Measurements from ENCODE around the gene PRKN.

PRKN gene

DNA sequence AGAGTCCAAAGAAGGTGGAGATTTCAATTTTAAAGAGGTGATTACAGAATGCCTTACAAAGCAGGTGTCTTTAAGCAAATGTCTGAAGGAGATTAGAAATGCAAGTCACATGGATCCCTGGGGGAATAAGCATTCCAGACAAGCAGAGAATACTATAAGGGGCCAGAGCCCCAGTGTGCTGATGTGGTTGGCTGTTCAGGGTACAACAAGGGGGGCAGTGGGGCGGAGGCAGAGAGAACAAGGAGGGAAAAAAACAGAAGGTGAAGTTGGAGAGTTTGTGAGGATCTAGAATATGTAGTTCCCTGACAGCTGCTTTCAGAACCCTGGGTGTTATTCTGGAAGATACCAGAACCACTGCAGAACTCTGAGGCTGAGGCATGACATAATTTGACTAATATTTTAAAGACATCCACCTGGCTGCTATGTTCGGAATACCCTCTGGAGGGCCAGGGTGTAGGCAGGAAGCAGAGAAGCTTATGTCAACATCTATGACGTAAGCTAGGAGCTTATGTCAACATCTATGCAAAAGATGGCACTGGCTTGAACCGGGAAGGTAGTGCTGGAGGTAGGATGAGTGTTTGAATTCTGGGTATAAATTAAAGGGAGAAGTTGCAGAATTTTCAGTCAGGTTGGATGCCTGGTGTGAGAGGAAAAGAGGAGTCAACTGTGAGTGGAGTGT is 1177.5 kb downstream of the PRKN start:
- DNase-seq: peak; percentile 15

DNA sequence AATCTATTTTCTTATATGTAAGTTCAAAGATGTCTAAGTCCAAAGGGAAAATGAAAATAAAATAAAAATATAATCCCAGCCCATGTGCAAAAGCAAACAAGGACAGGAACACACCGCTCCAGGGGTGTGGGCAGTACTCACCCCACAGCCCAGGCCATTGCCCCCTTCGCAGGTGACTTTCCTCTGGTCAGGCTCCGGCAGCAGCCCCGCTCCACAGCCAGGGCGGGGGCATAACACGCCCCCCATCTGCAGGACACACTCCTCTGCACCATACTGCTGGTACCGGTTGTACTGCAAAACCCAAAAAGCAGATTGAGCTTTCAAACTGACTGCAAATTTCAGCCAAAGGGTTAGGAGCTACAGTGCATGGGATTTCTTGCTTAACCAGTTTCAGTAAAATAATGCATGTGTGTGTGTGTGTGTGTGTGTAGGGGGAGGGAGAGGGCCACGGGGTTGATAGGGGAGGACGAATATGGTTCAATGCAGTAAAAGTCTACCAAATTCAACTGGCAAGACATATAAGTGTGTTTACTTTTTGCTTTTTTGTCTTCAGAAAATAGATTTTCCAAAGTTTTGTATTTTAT is 1178.8 kb downstream of the PRKN start:
- no peak for DNase-seq

DNA sequence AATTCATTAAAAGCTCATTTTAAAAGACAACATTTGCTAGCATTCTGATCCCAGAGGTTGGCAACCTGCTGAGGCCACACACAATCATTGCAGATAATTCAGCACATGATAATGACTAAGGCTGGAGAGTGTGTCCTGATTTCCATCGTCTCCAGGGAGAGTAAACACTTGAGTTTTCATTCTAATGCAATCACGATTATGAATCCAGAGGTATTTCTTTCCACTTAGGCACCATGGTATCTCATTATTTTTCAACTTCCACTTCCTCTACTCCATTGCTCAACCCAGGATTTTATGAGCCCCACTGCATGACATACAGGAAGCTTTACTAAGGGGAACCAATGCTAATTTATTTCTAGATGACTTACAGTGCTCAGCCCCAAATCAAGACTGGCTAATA is 1179.9 kb downstream of the PRKN start:
- DNase-seq: no peak

DNA sequence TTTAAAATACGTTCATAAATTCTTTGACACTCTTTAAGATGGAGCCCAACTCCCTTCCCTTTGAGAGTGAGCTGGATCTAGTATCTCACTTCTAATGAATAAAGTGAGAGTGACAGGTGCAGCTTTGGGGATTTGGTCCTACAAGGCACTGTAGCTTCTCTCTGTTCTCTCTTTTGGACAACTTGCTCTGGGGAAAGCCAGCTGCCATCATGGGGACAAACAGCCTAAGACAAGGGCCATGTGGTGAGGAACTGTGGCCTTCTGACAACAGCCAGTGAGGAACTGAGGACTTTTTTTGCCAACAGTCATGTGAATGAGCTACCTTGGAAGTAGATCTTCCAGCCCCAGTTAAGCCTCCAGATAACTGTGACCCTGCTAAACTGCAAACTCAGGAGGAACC is 1180.9 kb downstream of the PRKN start:
- no peak for DNase-seq

DNA sequence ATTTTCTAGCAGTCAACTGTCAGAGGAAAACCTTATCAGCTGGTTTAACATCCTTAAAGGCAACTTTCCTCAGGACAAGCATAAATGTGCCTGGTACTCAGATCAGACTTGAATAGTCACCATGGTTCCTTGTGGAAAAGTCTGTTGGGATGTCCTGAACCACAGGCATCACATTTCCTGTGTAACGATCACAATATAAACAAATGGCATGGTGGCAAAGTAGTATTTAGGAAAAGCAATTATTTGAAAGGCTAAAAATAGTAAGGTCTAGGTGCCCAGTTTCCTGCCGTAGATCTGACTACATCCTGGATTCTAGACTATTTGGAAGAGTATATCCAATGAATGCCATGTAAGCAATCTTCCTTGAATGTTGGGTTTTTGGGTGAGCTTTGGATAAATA is 1181.8 kb downstream of the PRKN start:
- no peak for DNase-seq

DNA sequence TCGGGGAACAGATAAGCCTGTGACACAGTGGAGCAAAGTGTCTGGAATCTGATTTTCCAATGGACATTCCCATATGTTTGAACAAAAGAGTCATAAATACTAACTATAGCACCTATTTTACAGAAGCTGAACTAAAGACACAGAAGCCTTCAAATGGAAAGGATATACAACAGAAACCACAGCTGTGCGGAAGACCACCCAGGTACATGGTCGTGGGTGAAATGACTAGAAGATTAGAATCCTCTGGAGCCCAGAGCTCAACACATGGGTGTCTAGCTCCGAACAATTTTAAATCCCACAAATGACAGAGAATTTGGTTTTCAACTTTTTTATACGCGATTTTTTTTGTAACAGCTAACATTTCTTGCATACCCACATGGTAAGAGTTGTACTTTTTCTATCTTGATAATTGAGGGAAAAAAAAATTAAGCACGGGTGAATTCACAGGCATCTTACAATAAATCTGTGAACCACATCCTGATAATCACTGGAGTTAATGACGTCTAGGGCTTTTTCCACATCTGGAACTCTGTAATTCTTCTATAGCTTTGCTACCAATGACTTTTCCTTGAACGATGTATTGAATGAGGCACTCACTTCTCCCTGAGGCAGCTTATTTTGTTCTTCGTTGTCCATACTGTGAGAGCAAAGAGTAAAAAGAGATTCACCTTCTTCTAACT is 1182.6 kb downstream of the PRKN start:
- no peak for DNase-seq

DNA sequence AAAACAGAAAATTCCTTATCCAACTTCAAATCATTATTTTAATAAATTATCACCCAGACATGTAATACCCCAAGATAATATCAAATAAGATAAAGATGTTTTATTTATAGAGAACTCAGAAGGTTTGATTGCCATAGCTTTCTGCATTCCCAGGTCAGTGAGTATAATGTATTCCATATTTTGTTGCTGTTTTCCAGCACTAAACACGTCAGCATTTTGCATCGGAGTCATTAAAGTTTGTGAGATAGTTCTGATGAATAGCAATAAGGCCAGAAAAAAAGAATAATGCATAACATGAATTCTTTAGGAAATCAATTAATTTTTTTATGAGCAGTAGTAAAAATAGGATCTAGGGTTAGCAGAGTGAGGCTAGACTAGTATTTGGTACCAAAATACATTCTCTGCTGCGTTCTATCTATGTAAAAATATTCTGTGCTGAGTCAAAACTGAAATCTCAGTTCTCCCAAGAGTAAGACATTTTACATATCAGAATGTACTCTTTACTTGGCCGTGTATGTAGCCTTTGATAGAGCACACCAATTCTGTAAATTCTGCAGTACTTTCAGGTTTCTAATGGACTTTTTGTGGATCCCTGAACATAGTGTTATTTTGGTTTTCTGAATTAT is 1183.8 kb downstream of the PRKN start:
- DNase-seq: no peak

DNA sequence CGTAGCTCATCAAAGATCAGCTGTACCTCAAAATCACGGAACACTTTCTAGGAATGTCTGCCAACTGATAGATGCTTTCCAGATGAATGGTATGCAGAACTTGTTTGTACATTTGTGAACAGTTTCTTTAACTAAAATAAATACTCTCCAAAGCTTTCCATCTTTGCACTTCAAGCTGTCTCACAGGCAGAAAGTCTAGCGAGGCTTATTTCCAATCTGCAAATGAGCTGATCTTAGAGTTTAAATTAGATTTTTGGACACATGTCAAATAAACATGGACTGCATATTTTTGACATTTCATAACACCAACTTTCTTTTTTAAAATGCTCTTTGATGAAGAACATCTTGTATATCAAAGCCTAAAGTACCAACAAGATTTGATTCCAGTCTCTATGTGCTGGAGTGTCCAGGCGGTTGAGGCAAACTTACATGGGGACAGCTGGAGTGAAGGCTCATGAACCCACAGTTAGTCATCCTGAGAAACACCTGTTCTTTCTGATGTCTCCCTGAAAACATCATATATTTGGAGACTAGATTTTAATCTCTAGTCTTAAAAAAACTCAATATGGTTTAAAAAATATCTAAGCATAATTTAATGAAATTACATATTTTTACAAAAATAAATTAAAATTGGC is 1185.1 kb downstream of the PRKN start:
- DNase-seq: no peak

DNA sequence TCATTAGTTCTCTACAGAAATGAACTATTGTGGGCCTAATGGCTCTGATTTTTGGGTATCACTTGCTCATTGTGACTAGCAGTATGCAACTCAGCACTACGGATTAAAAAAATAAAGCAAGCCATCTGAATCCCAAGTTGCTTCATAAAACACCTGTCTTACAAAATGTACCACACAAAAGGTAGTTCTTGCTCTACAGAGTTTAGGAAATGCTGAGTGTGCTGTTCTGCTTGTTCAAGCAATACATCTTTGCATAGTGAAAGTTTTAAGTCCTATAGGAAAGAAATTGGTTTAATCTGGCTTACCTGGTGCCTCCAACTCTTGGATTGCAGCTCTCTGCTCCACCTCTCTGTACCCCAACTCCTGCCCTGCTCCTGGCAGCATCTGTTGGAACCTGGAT is 1187.0 kb downstream of the PRKN start:
- DNase-seq: no peak

DNA sequence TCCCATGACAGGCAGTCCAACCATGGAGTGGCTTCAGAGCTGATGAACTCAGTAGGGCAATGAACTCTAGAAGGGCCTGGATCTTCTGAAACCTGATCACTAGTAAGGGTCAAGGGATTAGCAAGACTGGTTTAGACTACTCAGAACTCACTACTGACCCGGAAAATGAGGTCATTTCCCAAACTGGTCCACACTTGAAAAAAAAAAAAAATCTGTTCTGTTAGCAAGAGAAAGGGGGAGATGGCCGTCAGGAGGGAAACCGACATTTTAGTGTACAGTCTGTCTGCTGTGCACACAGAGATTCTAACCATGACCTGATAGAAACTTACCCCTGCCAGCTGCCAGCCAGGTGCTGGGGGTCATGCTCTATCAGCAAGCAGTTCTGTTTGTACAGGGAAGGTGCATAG is 1191.3 kb downstream of the PRKN start:
- no peak for DNase-seq

DNA sequence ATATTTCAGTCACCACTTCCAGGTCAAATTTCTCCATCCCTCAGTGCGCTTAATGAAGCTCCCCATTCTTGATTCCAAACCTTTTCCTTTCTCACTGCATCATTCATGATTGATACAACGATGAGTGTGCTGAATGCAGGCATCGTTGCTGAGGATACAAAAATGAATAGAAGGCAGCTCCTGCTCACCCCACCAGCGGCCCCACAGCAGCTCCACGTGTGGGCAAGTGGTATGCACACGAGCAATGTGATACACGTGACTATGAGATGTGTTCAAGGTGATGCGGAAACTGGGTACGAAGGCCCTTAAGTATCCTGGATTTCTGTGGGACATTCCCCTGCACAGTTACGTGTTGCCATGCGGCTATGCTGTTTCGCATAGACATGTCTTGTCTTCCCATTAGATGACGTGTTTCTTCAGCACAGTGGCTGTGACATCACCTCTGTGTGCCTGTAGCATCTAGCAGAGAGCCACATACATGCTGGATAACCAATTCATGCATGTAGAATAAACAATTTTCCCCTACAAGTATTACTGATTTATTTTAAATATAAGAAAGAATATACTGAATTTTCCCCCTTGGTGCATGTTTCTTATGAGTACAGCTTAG is 1193.2 kb downstream of the PRKN start:
- no peak for DNase-seq

DNA sequence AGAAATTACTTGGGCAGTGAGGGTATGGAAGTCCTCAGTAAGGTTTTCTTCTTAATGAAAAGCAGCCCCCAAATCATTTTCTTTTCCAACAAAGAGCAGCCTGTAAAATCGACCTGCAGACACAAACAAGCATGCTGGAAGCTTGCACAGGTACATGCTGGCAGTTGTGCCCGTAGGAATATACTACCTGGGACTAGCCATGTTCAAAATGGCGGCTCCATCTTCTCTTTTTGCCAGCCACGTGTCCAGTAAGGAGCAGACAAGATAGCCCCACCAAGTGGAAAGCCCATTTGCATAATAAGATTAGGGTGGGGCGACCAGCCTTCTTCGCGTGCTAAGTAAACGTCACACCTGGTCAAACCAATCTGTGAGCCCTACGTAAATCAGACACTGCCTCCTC is 1194.3 kb downstream of the PRKN start:
- DNase-seq: no peak

DNA sequence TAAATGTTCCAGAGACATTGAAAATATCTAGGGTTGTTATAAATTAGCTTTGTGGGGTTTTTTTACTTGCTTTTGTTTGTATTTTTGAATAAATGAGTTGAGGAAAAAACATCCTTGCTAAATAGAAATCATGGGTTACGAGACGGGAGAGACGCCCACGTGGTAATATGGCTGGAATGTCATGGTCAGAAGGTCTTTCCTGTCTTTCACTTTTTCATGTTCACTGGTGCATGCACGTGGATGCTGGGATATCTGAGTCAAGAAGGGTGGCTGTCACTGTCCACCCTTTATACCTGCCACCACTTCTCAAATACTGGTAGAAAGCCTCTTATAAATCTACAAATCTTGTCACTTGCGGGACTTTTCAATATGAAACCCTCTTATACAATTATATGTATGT is 1195.0 kb downstream of the PRKN start:
- no peak for DNase-seq

DNA sequence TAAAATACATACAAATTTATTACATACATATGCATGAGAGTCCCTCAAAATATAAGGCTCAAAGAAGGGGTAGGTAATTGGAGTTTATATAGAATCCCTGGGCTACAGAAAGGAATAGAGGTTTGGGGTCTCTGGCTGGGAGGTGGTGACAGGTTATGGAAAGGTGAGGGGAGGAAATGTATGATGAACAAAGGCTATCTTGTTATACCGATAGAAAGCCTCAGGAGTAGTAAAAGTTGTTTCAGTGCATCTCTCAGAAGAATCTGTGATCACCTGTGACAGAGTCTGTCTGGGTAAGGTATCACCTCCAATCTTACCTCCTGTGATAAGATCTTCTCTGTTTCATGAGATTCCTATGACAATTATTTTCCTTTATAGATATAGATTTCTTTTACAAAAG is 1200.8 kb downstream of the PRKN start:
- no peak for DNase-seq

DNA sequence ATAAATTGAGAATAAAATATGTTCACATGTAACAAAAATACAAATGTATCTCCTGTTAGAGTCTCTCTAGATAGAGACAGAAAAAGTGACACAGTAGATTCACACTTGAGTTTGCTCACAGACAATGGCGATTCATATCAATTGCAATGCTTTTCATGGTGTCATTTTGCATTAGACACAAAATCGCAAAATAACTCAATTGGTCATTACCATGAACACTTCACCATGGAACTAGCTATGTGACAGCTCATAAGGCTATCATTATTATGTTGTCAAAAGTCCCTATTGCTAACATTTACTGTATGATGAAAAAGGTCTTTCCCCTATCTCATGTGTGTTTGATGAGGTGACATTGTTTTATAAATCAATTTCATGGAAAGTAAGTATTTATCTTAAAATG is 1204.2 kb downstream of the PRKN start:
- no peak for DNase-seq

DNA sequence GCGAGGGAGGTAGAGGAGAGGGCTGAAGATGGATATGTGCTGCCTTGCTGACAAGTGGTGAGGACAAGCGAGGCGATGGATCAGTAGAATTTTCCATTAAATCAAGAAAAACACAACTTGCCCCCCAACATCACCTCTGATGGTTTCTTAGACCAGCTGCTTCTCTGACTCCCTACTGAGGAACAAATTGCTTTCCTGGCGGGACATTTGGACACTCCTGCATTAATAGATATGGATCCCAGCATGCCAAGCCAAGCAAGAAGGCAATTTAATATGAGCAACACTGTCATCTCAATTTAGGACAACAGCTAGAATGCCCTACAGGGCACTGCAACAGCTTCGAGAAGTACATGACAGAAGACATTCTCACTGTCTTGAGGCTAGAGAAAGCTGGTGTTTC is 1205.3 kb downstream of the PRKN start:
- DNase-seq: no peak

DNA sequence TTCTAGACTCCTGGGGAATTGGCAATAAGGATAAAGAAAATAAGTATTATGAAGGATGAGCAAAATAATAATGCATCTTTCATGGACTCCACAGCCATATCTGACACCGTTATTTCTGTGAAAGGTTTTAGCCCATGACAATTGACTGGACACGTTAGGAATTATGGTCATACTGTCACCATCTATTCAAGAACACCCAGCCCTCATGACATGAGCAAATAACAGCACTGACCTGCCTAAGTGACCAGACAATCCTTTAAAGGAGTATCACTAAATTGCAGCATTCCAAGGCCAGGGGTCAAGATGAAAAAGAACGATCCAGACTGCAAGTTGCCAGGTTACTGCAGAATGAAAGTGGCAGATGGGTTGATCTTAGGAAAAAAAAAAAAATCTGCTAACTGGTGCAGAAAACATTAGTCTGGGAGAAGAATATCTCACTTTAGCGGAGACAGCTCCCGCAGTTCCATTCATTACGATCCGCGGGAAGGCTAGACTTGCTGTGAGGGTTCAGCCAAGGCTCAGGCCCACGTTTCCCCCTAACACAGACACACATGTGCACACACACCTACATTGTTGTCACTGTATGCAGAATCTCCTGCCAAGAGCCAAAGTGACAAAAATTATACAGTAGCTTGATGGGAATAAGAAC is 1216.0 kb downstream of the PRKN start:
- no peak for DNase-seq

DNA sequence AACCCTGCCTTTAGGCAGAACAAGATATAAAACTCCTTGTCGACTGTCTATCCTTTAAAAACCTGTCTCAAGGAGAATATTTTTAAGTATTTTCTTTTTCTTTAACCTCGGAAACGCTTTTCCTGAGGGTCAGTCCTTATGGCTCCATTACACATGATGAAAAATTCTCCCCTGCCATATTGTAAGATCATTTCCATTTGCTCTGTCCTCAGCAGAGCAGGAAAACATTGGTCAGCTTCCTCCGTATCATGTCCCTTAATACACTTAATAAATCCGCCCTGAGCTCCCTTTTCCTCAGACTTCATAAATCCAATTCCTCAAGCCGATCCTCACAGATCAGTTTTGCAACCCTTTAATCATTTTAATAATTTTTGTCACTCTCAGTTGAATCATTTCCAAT is 1219.2 kb downstream of the PRKN start:
- DNase-seq: no peak

DNA sequence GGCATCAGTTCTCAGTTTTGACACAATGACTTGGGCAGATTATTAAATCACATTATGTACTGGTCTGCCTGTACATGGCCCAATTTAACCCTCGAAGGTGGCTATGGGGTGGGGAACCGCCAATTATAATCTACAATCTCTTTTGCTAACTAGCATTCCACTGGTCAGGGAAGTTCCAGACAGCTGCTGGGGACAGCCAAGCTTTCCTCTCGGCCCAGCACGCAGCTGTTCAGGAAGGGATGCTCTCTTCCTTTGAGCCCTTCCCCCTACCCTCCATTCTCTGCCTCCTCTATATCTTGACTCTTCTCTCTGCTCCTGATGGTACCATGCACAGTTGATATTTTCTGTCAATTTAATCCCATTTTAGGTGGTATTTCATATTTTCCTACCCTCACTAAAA is 1220.2 kb downstream of the PRKN start:
- DNase-seq: no peak

DNA sequence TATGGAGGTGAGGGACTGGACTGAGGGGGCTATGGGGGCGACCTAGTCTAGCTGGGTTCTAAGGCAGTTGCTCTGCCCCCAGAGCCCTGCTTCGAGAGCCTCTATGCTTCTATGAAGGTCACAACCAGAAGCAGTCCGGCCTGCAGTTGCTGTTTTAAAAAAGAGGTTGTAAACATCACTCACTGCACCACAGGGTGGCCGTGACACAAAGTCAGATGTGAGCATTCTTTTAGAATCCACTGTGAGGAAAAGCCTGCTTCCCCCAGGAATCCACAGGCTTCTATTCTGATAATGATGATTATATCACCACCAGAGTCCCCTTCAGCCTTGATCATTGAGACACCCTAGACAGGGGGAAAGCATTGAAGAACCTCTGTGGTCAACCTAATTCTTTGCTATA is 1224.0 kb downstream of the PRKN start:
- no peak for DNase-seq

DNA sequence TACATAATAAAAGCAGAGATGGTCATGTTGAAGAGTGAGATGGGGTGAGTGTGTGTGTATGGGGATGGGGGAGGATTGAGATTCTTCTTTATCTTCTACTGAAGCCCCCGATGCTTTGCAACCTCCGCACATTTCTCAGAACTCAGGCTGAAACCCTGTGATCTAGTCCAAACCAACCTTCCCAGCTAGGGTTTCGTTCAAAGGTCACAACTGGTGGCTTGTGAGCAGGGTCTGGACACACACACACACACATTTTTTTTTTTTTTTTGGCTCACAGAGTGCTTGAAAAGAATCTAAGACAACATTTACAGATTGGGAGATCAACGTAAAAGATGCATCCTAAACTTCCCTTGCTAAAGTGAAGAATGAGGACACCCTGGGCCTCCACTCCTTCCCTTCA is 1228.7 kb downstream of the PRKN start:
- no peak for DNase-seq

DNA sequence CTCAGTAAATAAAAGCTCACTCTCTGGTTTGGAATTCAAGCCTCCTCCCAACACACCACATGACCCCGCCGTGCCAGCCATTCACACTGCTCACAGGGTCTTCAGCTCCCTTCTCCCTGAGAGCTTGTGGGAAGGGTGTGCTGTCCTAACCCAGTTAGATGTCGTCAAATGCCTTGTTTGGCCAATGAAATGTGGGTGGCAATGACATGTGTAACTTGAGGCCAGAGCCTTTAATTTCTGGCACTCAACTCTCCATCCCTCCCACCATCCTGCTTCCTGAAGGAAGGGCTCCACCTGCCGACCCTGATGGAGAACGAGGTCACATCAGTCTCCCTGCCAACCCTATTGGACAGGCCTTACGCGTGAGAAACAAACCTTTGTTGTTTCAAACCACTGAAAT is 1229.2 kb downstream of the PRKN start:
- DNase-seq: peak; percentile 80

DNA sequence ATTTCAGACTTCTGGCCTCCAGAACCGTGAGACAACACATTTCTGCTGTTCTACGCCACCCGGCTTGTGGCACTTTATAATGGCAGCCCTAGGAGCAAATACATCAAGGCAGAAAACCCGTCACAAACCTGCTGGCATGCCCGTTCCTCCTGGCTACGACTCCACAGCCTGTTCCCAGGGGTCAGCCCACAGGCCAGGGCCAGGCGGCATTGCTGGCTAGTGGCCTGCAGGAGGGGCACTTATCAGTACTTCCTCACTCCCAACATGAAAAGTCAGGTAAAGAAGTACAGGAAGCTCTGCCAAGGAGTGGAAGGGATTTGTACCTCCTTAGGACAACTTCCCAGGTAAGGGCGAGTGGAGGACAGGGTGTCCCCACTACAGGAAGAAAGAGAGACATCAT is 1230.6 kb downstream of the PRKN start:
- DNase-seq: no peak

All from NCI-H1436 (cell line).